ENCODE results near the gene WDR5. TPM values are rescaled to one million over a fixed set of nuclear protein-coding genes. Genes with fewer than 3 reads are reported as not detected.

Gene WDR5
- total and polyA plus RNA-seq, 9 of the 15 experiments (the other 6 are each of a cell fraction or from before 2014, with no cell fraction given), result 3.0 to 56.8 (median 38.6) TPM

- no TSS peak for BruUV-seq (replicated peaks)
- Histone ChIP-seq H3K27me3 (ENCODE audit: control insufficient read depth in 2 of 2, insufficient read depth in 2 of 2, low read length in 2 of 2) (peaks cover 8 to 60% of the 10 kb centered on the region in 2 experiments), H3K9me1 (ENCODE audit: control insufficient read depth, insufficient read depth, low read length) (no peaks in the 10 kb centered on the region), H3K4me3 (no peak overlapping the region), H3K9ac (ENCODE audit: insufficient read depth in 1 of 2, low read depth in 2 of 2, low read length in 2 of 2) (peak overlapping the region in 1 of 2 experiments; percentile 20; a peak in 1 of 4 replicates), H3K4me2 (ENCODE audit: insufficient read depth, low read length) (no peak overlapping the region), H3K4me1 (replicated peaks in 1 of 2; ENCODE audit: control insufficient read depth in 2 of 2, insufficient read depth in 2 of 2, low read length in 2 of 2) (peaks cover 0 to 20% of the 10 kb centered on the region in 2 experiments; a peak in 2 of 5 replicates), H4K20me1 (replicated peaks; ENCODE audit: control insufficient read depth, insufficient read depth, low read length) (0 out of 2 replicates have a peak, but pooled peaks cover 9% of the 10 kb centered on the region), H3K27ac (ENCODE audit: extremely low read depth, low read depth, low read length) (no peak overlapping the region), H2AFZ (ENCODE audit: low read depth, low read length) (no peak overlapping the region), H3K36me3 (ENCODE audit: control insufficient read depth, insufficient read depth, low read length) (no peaks in the 10 kb centered on the region), H3K9me3 (replicated peaks; ENCODE audit: control insufficient read depth, insufficient read depth, low read depth, low read length) (no peaks in the 10 kb centered on the region), H3K79me2 (ENCODE audit: control insufficient read depth, insufficient read depth, low read length) (no peaks in the 10 kb centered on the region)
- POLR2A ChIA-PET, result no interaction called here
- CTCF ChIA-PET (ENCODE audit: low intra/inter-chr PET ratio), result no interaction called here
- FAIRE-seq (no peak), DNase-seq (ENCODE audit: extremely low read depth in 1 of 4, low spot score in 3 of 4) (no peak), ATAC-seq (no peak)
- in situ Hi-C loops (cut with MboI), result no loop called here
- no peak for TF ChIP-seq ARID2 (IDR thresholded peaks at IDR 0.05)
- no peak for TF ChIP-seq ZNF766 (CRISPR knock-in tag; conservative IDR thresholded peaks at IDR 0.05)
- no peak for TF ChIP-seq MYBL2 (IDR thresholded peaks at IDR 0.05; ENCODE audit: low read depth)
- no peak for TF ChIP-seq MYBL2 (CRISPR knock-in tag; IDR thresholded peaks at IDR 0.05; ENCODE audit: borderline replicate concordance)
- TF ChIP-seq TEAD1 (CRISPR knock-in tag; IDR thresholded peaks at IDR 0.05), result no peak
- TF ChIP-seq MAX (CRISPR knock-in tag; IDR thresholded peaks at IDR 0.05), result no peak
- TF ChIP-seq ZFX (CRISPR knock-in tag; IDR thresholded peaks at IDR 0.05), result no peak
- TF ChIP-seq PATZ1 (CRISPR knock-in tag; IDR thresholded peaks at IDR 0.05; ENCODE audit: borderline replicate concordance), result no peak
- TF ChIP-seq BRD9 (IDR thresholded peaks at IDR 0.05; ENCODE audit: low read depth, partially characterized antibody), result no peak
- TF ChIP-seq CTCFL (IDR thresholded peaks at IDR 0.05; ENCODE audit: borderline replicate concordance, insufficient read depth, low read depth, low read length, poor library complexity, severe bottlenecking), result no peak
- 3% methylated on average over 16 of the region's 21 CpGs for WGBS (ENCODE audit: insufficient coverage, low coverage, missing lambda C conversion rate)
- intact Hi-C loops (cut with micrococcal nuclease), result no loop called here
These were observed 57.3 kb downstream of the WDR5 start for GRCh38 chr9:134192951-134193731.

Measured in K562 (cell line).